Breast epithelium (tissue), 4 donors: ENCODE measurements around the gene CCDC85B. TPM values are rescaled to one million over a fixed set of nuclear protein-coding genes. Genes with fewer than 3 reads are reported as not detected.

Source experiments
- DNase-seq, 2 donors: peaks; one replicate each; pipeline ENCODE4 v3.0.0-alpha.2; 2019; ENCODE audit warnings: low spot score in 2 of 2
- H3K27ac ChIP-seq, 2 donors: fragments of 200-600 bp; sonication (generic) in 1 of 2; one replicate each; pipeline ENCODE4 v1.5.1; 2016 to 2019; ENCODE audit warnings: mild to moderate bottlenecking in 1 of 2
- H3K27me3 ChIP-seq, 2 donors: fragments of 200-600 bp; sonication (generic) in 1 of 2; one replicate each; pipeline versions ENCODE4 v1.5.1 to v1.6.0; 2017 to 2019; ENCODE audit warnings: control low read depth in 1 of 2, mild to moderate bottlenecking in 1 of 2
- H3K36me3 ChIP-seq: fragments of 200-600 bp; one replicate; pipeline ENCODE4 v1.5.1; 2019
- H3K4me1 ChIP-seq, 2 donors: fragments of 200-600 bp; sonication (generic); one replicate each; pipeline ENCODE4 v1.5.1; 2016 to 2019; ENCODE audit warnings: control low read depth in 1 of 2
- H3K4me3 ChIP-seq, 3 donors: fragments of 200-600 bp; sonication (generic); 1 replicate in 2 of 3; 2 replicates in 1 of 3; pipeline ENCODE4 v1.5.1; 2016 to 2019; ENCODE audit warnings: mild to moderate bottlenecking in 3 of 3, moderate library complexity in 2 of 3
- H3K9me3 ChIP-seq, 2 donors: fragments of 200-600 bp; sonication (generic) in 1 of 2; one replicate each; pipeline ENCODE4 v1.5.1; 2016 to 2019; ENCODE audit warnings: control low read depth in 1 of 2
- CTCF ChIP-seq, 3 donors: fragments of 450-650 bp; IDR thresholded peaks; one replicate each; pipeline ENCODE4 v1.5.1; 2016 to 2017; ENCODE audit warnings: antibody characterized with exemption in 3 of 3, mild to moderate bottlenecking in 3 of 3, moderate library complexity in 3 of 3
- POLR2A ChIP-seq: fragments of 450-650 bp; IDR thresholded peaks from one replicate; pipeline ENCODE4 v1.6.1; 2016; ENCODE audit warnings: antibody characterized with exemption, mild to moderate bottlenecking, moderate library complexity
- POLR2AphosphoS5 ChIP-seq, 3 donors: sonication (generic); formaldehyde crosslinking; IDR thresholded peaks; one replicate each; pipeline ENCODE4 v1.6.1; 2017; ENCODE audit warnings: antibody characterized with exemption in 3 of 3
- intact Hi-C: fragments of 100-400 bp; cut with DNase I; formaldehyde crosslinking; loops from one replicate; pipeline ENCODE4 v1.15.1; 2023; ENCODE audit warnings: low total_unique reads
- total RNA-seq, 3 donors: library from RNA; depleted of rRNA; stranded (reverse); fragments of >200 nt; gene quantifications; one replicate each; pipeline ENCODE4 v1.1.0, GENCODE V29; 2016

The CCDC85B gene
- total RNA-seq, 3 donors from 2014 or later = 30.3 to 91.1 (median 41.9) TPM

DNA sequence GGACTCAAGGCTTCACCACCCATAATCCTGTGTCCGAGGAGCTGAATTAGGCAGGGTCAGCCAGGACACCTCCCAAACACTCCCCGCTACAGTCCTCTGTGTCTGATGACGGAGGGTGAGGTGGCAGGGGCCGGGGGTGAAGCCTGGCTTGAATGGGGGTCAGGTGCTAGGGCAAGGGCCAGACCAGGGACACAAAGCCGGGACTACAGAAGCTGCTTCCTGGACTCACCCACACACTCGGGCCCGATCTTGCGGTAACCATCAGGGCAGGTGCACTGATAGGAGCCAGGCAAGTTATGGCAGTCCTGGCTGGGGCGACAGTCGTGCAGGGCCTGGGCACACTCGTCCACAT, 20.2 kb upstream of the CCDC85B start:
- Histone ChIP-seq H3K4me3 (peak overlapping the region in 1 of 3 donors; percentile 88), H3K27me3 (no peaks in the 10 kb centered on the region), H3K9me3 (no peaks in the 10 kb centered on the region), H3K27ac (peak overlapping the region in 1 of 2 donors; percentile 97), H3K36me3 (no peaks in the 10 kb centered on the region), H3K4me1 (peaks cover 0 to 10% of the 10 kb centered on the region in 2 donors)
- intact Hi-C loops = no loop called here
- no peak for TF ChIP-seq POLR2AphosphoS5 (IDR thresholded peaks at IDR 0.05)
- TF ChIP-seq CTCF (IDR thresholded peaks at IDR 0.05) = no peak
- no peak for TF ChIP-seq POLR2A
- no peak for DNase-seq

DNA sequence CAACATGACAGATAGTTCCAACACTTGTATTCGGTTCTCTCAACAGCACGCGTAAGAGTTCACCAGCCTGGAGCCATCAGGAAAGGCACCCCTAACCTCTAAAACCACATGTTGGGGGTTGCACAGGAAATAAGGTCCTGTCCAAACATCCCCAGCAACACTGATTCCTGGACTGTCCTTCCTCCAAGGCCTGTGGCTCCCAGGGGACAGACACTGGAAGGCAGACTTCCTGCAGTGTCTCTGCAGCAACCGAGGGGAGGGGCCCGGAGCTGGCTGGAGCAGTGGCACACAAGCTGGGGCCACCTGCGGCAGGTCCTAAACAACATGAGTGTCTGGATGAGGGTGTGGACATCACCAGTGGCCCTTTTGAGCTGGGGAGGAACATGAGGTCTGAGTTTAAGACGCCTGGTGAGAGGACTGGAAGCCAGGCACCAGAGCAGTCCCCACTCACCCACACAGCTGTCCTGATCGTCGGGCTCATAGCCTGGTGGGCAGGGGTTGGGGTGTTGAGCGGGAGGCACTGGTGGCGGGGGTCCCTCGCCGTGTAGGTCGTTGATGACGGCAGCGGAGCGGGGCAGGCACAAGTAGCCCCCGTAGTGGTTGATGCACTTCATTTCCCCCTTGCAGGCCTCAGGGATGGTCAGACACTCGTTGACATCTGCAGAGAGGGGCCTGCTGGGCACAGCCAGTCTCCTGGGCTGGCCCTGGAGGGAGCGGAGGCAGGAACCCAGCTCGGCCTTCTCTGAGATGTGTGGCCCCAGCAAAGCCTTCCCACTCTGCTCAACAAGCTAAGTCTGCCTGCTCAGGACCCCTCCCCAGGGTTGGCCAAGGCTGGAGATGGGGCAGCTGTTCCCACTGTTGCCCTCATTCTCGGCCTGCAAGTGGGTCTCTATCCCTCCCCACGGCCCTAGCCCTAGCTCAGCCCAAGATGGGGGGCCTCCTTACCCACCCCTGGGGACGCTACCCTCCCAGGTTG, 19.5 kb upstream of the CCDC85B start:
- H3K4me3 ChIP-seq = peak overlapping the region; percentile 53 to 88 (median 65)
- H3K27ac ChIP-seq = peak overlapping the region; percentile 88 to 97
- H3K9me3 ChIP-seq = no peaks in the 10 kb centered on the region
- DNase-seq = no peak
- H3K27me3 ChIP-seq = no peaks in the 10 kb centered on the region
- no peaks in the 10 kb centered on the region for H3K36me3 ChIP-seq
- peaks cover 0 to 10% of the 10 kb centered on the region in 2 donors for H3K4me1 ChIP-seq
- intact Hi-C loops = no loop called here
- TF ChIP-seq POLR2A = no peak
- TF ChIP-seq CTCF (IDR thresholded peaks at IDR 0.05) = no peak
- no peak for TF ChIP-seq POLR2AphosphoS5 (IDR thresholded peaks at IDR 0.05)

DNA sequence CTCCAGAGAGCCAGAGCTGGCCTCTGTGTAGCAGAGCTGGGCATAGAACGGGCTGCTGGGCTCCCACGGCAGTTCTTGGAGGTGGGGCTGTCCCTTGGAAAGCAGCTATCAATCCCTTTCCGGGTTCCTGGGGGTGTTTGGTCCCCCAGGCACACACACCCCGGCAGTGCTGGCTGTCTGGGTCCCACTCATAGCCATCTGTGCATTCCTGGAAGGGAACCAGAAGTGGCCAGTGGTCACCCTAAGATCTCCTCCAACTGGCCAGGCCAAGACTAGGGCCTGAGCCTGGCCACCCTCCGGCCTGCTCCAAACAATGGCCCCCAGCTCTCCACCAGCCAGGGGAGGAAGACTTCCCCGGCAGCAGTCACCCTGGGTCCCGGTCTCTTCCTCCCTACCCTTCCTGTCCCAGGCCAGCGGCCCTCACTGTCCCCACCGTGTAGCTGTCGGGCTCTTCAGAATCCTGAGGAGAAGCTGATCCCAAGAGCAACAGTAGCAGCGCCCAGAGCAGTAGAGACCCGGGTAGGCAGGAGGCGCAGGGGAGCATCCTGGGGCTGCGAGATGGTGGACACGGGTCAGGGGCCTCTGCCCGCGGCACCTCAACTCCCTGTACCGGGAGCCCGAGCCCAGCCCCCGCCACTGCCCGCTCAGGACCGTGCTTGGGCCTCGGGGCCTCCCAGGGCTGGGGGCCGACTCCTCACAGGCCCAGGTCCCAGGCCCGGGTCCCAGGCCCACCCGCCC, 18.5 kb upstream of the CCDC85B start:
- Histone ChIP-seq H3K4me3 (peak overlapping the region; percentile 53 to 88 (median 65)), H3K27me3 (no peaks in the 10 kb centered on the region), H3K27ac (peak overlapping the region; percentile 88 to 97), H3K36me3 (no peaks in the 10 kb centered on the region), H3K4me1 (peaks cover 0 to 10% of the 10 kb centered on the region in 2 donors), H3K9me3 (no peaks in the 10 kb centered on the region)
- intact Hi-C loops = no loop called here
- DNase-seq = no peak
- no peak for TF ChIP-seq CTCF (IDR thresholded peaks at IDR 0.05)
- no peak for TF ChIP-seq POLR2A
- TF ChIP-seq POLR2AphosphoS5 (IDR thresholded peaks at IDR 0.05) = no peak

DNA sequence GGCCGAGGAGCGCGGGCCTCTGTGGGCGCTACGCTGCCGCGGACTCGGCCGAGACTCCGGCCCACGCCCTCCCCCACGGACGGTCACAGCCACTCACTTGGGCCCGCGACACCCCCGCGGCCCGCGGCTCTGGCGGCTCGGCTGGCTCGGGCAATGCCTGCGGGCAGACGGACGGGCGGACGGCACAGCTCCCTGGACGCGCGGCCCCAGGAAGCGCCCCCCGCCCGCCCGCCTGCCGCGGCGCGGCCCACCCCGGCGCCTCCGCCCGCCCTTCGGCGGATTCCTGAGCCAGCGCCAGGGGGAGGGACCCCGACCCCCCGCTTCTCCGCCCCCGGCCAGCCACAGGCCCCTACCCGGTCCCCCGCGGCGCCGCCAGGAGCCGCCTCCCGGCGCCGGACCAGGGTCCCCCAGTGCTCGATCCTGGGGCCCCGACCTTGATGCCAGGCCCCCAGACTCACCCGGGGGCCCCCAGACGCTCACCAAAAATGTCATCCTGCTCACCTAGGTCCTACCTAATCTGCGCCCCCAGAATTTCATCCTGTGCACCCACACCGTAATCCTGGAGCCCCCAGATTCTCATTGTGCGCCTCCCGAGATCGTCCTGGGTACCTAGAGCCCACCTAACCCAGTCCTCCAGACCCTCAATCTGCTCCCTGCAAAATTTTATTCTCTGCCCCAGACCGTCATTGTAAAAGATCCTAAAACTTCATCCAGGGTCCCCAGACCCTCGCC, 17.7 kb upstream of the CCDC85B start, which contains the start of gene EFEMP2:
EFEMP2 (minus strand) TSS at position 215 of the 732 bp plus-strand sequence. CDS start 446 bp downstream, outside the sequence.
- Histone ChIP-seq H3K4me1 (peaks cover 0 to 10% of the 10 kb centered on the region in 2 donors), H3K27ac (peak within 1 kb of the TSS; percentile 88 to 97), H3K36me3 (no peaks in the 10 kb centered on the region), H3K4me3 (peak within 1 kb of the TSS; percentile 53 to 88 (median 65)), H3K27me3 (no peaks in the 10 kb centered on the region), H3K9me3 (no peaks in the 10 kb centered on the region)
- no peak for DNase-seq
- TF ChIP-seq POLR2AphosphoS5 (IDR thresholded peaks at IDR 0.05) (no peak), CTCF (IDR thresholded peaks at IDR 0.05) (no peak), POLR2A (no peak)
- intact Hi-C loops = no loop called here
